NCI-H510A treated with DMSO at 0.1 percent for 48 hours (cell line): ENCODE measurements around the gene LAIR1.

Source experiments
- DNase-seq: peaks from one replicate; lab custom pipeline; 2025; lab: John Stamatoyannopoulos, UW

Gene LAIR1

GRCh38 chr19:54317108-54317964 is 47.4 kb downstream of the LAIR1 start:
- DNase-seq = no peak

GRCh38 chr19:54316746-54317107 is 48.0 kb downstream of the LAIR1 start:
- no peak for DNase-seq

DNA sequence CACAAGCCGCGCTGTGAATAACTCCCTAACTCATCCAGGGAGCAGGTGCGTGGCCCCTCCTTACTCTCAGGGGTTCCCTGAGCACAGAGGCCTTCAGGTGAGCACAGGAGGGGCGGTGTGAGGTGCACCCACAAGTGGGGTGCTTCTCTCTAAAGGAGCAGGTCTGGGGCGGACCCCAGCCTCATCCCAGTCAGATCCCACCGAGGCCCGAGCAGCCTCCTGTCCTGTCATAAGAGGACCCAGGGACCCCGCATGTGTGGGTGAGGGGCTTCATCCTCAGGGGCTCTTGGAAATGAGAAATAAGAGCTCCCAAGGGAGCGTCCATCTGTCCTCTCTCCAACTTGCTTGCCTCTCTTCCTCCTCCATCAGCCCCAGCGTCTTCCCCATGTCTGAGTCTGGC is 48.8 kb downstream of the LAIR1 start:
- no peak for DNase-seq

- no peak for DNase-seq
Measured at GRCh38 chr19:54312436-54313377, 52.0 kb downstream of the LAIR1 start, which contains the start of gene LILRA5. Gene LILRA5 (minus strand): TSS chr19:54313166. CDS start chr19:54313019, 147 bp downstream.

- no peak for DNase-seq
Measured at GRCh38 chr19:54312011-54312410, 52.7 kb downstream of the LAIR1 start.

DNA sequence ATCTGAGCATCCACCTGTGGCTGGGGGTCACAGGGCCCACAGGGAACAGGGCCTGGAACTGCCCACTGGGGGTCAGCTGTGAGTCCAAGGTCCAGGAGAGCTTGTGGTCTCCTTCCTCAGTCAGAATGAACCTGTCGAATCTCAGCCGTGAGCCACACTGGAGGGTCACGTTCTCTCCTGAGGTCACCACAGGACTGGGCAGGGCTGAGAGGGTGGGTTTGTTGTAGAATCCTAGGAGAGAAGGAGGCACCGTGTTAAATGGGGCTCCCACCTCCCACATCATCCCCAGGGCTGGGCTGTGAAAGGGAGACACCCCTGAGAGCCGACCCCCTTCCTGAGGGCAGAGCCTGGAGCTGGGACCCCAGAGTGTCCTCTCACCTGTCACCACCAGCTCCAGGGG is 53.2 kb downstream of the LAIR1 start:
- DNase-seq = no peak

DNA sequence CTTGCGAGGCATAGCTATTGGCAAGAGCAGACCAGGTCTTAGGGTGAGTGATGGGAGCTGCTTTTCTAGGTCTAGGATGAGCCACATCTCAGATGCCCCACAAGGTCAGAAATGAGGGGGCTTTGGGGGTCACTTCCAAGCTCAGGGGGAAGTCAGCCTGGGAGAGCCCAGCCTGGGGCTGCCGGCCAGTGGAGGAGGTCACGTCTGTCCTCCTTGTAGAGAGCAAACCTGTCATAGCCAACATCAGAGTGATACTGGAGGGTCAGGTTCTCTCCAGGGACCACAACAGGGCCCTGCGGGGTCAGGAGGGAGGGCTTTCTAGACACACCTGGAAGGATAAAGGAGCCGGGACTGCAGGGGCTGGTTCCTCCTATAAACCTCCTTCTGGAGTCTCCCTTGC is 54.2 kb downstream of the LAIR1 start:
- no peak for DNase-seq

- DNase-seq = no peak
Measured at GRCh38 chr19:54309811-54310210, 54.9 kb downstream of the LAIR1 start.

DNA sequence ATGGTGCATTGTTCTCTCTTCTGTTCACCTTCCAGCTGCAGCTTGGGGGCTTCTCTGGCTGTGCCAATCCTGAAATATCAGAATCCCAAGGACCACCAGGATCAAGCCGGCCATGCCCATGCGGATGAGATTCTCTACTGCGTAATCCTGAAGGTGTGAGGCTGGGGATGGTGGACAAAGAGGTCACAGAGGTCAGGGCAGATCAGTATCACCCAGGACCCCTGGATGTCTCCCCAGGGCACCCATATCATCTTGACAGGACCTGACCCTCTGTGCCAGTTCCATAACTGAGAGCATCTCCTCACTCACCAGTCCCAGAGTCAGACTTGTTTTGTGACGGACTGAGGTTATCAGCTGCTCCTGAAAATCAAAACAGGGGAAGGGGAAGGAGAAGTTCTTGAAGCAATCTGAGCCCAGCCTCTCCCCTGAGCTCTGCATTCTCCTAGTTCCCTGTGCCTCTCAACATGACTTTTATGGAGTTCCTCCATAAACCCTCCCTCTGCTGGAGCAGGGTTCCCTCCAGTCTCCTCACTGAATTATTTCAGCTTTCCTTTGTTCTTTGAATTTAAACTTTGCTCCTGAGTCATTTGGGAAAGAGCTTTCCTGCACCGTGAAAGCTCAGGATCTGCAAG is 57.2 kb downstream of the LAIR1 start:
- DNase-seq = no peak

- DNase-seq = no peak
Measured at GRCh38 chr19:54305141-54305540, 59.6 kb downstream of the LAIR1 start.

DNA sequence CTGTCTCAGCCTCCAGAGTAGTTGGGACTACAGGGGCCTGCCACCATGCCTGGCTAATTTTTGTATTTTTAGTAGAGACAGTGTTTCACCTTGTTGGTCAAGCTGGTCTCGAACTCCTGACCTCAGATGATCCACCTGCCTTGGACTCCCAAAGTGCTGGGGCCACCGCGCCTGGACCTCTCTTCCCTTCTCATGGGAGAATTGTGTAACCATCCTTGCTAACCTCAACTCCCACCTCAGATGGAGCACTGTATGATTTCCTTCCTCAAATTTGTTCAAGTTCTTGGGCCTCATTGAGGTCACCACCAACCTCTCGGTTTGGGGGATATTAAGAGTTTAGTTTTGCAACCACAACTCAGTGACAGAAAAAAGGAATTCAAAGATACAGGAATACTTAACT is 62.5 kb downstream of the LAIR1 start:
- DNase-seq = no peak
